Activated CD4-positive, alpha-beta T cell treated with anti-CD3 and anti-CD28 coated beads, Interleukin-2, Interleukin-6, amounts not matched to agents 100 ng/mL and 50 ng/mL, durations not matched to agents 16 hours and 8 hours (primary cell): Measurements from ENCODE around the gene NBPF6.
A peak's percentile ranks its signal among the peaks of the same experiment; 100 is the strongest.
"Not testable (repeated sequence)": the region's sequence is repeated elsewhere in the genome, so short reads cannot be mapped to it uniquely, and the experiment has no call there.

Experiments
- DNase-seq: peaks from one replicate; pipeline ENCODE4 v3.0.0-alpha.2; 2020

NBPF6 gene

DNA sequence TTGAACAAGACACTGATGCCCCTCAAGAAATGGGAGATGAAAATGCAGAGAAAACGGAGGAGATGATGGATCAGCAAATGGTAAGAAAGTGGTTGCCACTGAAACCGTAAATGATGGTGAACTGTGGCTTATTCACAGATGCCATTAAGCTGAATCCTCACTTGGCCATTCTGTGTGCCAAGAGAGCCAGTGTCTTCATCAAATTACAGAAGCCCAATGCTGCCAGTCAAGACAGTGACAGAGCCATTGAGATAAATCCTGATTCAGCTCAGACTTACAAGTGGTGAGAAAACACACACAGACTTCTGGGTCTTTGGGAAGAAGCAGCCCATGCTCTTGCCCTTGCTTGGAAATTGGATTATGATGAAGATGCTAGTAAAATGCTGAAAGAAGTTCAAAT is 52.5 kb downstream of the NBPF6 start:
- DNase-seq, result no peak

DNA sequence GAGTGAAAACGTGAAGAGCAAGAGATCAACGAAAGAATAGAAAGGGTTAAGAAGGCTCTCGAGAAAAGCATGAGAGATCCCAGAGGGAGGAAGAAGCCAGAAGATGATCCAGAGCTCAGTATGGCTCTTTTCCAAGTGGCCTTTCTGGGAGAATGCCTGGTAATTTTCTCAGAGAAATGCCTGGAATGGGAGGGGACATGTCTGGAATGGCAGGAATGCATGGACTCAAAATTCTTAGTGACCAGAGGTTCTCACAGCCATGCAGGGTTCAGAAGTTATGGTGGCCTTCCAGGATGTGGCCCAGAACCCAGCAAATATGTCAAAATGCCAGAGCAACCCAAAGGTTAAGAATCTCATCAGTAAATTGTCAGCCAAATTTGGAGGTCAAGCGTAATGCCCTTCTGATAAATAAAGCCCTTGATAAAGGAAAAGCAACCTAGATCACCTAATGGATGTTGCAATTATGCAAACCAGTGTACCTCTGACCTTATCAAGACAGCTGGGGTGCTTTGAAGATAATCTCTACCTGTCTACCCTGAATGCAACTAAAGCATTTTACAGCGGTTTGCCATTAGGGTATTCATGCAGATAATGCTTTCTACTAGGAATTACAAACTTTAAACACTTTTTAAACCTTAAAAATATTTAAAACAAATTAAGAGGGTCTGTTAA is 53.1 kb downstream of the NBPF6 start:
- no peak for DNase-seq

DNA sequence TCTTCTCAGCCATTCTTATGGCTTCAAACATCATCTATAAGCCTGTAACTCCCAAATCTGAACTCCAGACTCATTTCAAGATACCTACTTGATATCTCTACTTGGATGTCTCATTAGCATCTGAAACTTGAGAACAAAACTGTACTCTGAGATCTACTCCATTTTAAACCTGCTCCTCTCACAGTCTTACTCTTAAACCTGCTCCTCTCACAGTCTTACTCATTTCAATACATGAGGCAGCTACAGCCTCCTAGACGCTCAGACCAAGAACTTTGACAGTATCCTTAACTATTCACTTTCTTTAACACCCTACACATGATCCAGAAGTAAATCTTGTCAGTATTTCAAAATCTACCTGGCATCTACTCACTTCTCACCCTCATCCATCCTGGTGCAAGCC is 54.3 kb downstream of the NBPF6 start:
- DNase-seq, result peak; percentile 75

DNA sequence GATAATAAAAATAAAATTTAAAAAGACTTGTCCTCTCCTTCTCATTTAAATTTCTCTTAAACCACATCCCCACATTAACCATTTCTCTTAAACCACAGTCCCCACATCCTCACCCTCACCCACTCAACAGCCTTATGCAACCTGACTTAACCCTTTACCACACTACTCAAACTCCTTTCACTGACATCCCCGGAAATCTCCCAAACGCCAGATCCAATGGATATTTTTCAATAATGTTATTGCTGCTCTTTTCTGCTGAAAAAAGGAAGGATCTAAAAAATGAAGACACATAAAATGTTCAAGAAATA is 55.6 kb downstream of the NBPF6 start:
- DNase-seq, result peak; percentile 58

DNA sequence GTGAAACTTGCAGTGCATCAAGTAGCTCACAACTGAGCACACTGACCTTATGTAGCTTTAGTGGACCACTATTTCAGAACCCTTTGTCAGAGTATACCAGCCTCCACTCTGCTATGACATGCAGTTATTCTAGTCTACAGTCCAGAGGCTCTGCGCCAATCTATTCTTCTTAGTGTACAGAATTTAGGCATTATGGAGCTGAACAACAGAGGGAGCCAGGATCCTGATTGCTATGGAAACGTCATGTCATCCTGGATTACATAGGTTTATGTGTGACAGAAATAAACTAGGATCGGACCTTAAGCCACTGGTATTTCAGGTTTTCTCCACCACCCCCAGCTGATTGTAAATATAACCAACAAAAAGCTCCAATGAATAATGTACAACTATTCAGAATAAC is 61.6 kb downstream of the NBPF6 start:
- DNase-seq, result no peak

DNA sequence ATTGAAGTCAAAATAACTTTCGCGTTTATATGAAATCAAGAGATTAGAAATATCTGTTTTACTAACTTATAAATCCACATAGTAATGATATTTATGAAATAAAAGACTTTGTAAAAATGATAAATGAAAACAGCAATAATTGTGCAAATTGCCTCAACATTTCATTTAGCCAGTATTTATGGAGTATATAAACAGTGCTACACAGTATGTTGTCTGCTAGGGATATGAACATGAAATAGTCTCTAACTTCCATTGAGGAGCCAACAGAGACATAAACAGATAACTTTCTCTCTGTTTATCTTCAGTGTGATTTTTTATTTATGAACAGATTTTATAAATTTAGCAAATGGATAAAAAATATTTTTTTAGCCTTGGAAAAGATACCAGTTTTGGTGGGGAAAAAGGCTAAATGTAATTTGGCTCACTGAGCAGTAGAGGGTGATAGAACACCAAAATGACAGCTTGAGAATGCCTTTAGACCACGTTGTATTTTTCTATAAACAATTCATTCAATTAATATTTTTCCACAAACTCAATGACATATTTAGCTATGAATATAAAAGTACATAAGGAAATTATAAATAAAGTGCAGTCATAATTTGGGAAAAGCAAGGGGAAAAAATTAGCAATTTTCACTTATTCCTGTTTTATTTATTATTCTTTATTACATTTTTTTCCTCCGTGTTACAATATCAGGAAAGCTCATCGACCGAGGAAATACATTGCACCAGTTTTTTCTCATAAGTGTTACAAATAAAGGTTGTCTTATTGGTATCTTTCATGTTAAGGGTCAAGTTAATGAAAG is 62.3 kb downstream of the NBPF6 start:
- peak; percentile 46 for DNase-seq

DNA sequence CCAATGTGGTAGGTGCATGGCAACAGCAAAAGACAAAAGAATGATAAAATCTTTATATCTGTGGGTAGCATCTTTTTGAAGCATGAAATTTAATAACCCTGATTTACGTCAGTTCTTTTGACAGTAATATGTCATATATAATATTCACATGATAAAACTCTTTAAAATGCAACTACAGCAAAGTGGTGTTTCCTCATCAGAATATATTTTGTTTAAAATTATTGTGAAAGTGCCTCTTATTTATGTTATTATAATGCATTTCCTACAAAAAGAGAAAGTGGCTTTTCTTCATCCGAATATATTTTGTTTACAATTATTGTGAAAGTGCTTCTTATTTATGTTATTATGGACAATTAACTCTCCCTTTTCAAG is 62.9 kb downstream of the NBPF6 start:
- no peak for DNase-seq

DNA sequence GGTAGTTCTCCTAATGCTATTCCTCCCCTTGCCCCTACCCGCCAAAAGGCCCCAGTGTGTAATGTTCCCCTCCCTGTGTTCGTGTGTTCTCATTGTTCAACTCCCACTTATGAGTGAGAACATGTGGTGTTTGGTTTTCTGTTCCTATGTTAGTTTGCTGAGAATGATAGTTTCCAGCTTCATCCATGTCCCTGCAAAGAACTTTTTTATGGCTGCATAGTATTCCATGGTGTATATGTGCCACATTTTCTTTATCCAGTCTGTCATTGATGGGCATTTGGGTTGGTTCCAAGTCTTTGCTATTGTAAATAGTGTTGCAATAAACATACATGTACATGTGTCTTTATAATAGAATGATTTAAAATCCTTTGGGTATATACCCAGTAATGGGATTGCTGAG is 63.8 kb downstream of the NBPF6 start:
- not testable (repeated sequence) for DNase-seq

DNA sequence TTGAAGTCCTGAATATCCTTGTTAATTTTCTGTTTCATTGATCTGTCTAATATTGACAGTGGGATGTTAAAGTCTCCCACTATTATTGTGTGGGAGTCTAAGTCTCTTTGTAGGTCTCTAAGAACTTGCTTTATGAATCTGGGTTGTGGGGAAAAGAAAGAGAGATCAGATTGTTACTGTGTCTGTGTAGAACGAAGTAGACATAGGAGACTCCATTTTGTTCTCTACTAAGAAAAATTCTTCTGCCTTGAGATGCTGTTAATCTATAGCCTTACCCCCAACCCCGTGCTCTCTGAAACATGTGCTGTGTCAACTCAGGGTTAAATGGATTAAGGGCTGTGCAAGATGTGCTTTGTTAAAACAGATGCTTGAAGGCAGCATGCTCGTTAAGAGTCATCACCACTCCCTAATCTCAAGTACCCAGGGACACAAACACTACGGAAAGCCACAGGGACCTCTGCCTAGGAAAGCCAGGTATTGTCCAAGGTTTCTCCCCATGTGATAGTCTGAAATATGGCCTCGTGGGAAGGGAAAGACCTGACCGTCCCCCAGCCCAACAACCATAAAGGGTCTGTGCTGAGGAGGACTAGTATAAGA is 67.3 kb downstream of the NBPF6 start:
- DNase-seq, result not testable (repeated sequence)
